T-helper 2 cell (primary cell): ENCODE measurements around the gene GNAQ.
A peak's percentile ranks its signal among the peaks of the same experiment; 100 is the strongest.
"Not testable (repeated sequence)": the region's sequence is repeated elsewhere in the genome, so short reads cannot be mapped to it uniquely, and the experiment has no call there.

Experiments used
- DNase-seq, 5 experiments: peaks; one replicate each; pipeline versions ENCODE4 v3.0.0 to v3.0.0-alpha.2; 2012 to 2022

The GNAQ gene

DNA sequence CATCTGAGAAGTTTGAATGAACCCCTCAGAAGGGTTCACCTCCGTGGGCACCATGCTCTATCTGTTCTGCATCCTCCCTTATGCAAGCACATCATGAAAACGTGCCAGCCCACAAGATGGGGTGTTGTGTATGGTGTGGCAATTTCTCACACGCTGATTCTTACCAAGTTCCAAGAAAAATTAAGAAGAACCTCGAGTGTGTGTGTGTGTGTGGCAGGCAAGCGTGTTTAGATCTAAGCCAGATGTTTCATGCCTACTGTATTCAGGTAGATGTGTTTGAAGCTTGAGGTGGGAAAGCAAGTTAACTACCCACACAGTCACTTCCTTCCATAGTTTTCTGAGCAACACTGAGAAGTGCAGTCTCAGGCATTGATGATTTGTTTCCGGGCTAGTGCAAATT lies 305.8 kb downstream of the GNAQ start:
- DNase-seq, result peak in 1 of 5 experiments; percentile 66

GRCh38 chr9:77725046-77725694 lies 306.4 kb downstream of the GNAQ start:
- DNase-seq, result peak in 1 of 5 experiments; percentile 25

- not testable (repeated sequence) for DNase-seq
Observed at GRCh38 chr9:77721156-77721555, 310.5 kb downstream of the GNAQ start.

GRCh38 chr9:77719321-77719720 lies 312.3 kb downstream of the GNAQ start:
- no peak for DNase-seq

- DNase-seq, result not testable (repeated sequence)
Observed at GRCh38 chr9:77718298-77718640, 313.3 kb downstream of the GNAQ start.

DNA sequence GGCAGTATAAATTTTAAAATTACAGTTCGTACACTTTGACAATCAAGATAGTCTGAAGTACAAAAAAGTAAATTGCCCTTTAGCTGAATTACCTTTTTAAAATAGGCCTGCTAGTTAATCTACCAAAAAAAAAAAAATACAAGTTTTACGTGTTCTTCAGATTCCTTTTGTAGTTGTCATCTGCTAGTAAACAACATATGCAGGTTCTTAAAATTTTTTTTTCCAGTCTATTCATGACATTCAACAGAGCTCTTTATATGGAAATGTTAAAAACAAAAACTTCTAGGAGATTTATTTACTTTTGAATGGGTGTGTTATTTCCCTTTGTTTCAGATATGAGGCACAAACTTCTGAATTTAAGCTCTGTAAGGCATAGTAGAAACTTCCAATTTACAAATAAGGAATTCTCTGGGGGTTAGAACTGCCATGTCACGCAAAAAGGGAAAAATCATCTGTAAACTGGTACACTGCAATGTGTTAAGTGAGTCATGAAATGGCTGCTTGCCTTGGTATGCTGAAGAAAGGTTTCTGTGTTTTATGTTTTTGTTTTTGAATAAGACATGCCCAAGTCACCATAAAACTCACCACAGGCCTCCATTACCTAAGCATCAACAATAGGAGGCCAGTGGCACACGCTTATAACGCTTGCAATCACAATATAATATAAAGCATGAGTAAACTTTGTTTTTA lies 313.9 kb downstream of the GNAQ start:
- not testable (repeated sequence) for DNase-seq

GRCh38 chr9:77714077-77714549 lies 317.5 kb downstream of the GNAQ start:
- no peak for DNase-seq

DNA sequence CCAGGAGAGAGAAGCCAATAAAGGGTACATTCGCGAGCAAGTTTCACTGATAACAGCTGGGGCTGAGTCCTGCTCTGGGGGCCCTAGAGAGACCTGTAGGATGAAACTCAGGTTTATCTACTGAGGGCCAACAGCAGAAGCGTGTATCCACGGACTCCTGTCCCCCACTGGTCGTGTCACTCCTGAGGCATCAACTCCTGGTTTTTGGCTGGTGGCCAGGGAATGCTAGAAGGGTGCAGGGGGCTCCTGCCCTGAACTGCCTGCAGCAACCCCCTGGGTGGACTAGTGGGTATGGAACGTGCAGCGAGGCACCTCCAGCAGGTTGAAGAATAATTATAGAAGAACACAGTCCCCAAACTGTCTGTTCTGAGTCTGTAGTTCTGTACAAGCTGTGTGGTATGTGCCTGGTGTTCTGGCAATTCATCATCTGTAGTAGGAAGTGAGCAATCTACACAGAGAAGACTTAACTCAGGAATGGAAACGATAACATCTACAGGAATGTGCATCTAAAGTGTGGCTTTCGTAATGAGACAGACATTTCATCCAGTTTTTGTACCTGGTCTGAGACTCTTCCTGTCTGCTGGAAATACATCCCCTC lies 319.0 kb downstream of the GNAQ start:
- no peak for DNase-seq

DNA sequence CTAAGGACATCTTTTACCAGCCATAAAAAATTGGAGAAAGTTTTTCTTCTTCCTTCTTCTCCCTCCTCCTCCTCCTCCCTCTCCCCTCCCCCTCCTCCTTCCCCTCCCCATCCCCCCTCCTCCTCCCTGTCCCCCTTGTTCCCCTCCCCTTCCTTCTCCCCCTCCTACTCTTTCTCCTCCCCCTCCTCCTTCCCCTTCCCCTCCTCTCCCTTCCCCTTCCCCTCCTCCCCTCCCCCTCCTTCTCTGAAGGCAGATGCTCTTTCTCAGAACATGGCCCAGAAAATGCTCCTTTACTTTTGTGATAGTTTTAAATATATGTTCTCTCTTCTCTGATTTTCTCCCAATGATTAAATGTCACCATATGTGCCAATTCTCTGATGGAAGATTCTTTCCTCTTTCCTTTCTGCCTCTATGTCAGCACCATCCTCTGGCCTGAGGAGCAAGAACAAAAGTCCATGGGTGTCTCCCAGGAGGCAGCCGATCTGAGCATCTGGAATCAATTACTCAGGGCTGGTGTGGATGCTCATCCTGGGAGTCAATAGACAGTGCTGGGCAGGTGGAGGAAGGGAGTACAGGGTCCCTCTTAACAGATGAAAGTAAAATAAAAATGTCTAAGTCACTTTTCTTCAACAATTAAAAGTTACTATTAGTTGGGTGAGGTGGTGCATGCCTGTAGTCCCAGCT lies 320.5 kb downstream of the GNAQ start:
- DNase-seq, result no peak

DNA sequence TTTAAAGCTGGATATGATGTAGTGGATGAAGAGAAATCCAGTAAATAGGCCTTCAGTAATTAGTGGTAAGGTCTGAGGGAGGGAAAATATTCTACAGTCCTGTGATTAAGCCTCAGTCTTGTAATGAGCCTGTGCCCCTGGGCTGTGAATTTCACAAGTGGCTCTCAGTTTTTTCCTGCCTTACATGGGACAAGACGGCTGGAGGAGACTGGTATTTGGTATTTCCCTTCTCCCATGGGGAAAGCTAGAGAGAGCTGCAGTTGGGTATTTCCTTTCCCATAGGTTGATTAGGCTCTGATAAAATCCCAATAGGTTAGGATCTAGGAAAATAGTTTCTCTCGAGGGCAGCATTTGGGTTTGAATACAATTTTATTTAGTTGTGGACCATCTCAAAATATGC lies 321.3 kb downstream of the GNAQ start:
- no peak for DNase-seq

DNA sequence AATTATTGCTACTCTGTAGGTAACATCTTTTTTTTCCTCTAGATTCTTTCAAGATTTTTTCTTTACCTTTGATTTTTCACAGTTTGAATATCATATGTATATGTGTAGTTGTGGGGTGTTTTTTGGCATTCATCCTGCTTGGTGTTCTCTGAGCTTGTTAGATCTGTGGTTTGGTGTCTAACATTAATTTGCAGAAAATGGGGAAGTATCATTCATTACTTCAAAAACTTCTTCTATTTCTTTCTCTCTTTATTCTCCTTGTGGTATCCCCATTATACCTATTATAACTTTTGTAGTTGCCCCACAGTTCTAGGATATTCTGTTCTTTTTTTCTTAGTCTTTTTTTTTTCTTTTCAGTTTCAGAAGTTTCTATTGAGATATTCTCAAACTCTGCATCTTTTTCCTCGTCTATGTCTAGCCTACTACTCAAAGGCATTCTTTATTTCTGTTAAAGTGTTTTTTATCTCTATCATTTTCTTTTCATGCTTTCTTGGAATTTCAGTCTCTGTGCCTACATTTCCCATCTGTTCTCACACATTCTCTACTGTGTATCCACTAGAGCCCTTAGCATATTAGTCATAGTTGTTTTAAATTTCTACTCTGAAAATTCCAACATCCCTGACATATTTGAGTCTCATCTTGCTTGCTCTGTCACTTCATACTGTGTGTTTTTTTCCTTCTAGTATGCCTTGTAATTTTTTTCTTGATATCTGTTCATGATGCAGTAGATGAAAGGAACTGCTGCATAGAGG lies 323.4 kb downstream of the GNAQ start:
- DNase-seq, result no peak

DNA sequence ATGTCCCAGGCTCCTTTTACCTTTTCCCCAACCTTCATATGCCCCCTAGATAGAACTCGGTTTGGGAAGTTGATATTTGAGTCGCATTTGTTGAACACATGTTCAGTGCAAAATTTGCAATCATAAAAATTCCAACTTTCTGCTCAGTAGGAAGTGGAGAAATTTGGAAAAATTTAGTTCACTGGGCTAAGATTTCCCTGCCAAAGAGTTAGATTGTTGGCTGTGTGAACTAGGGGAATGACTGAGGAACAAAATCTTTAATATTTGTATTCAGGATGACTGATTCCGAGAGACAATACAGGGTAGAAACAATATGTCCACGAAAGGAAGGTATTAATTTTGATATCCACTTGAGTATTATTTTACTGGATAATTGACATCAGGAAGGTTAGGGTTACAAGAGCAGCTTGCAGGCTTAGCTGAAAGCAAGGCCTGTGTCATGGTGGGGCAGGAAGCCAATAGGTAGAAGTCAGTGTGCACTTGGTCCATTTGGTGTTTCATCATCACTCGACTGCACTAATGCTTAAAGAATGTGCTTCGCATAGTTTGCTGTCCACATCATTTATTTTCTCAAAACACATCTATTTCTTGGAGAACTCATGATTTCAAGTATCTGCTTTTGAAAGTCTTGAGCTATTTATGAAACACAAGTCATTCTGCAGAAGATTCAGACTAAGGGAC lies 324.1 kb downstream of the GNAQ start:
- no peak for DNase-seq

- no peak for DNase-seq
Observed at GRCh38 chr9:77705636-77706035, 326.0 kb downstream of the GNAQ start.

- not testable (repeated sequence) for DNase-seq
Observed at GRCh38 chr9:77702521-77703390, 328.9 kb downstream of the GNAQ start.

DNA sequence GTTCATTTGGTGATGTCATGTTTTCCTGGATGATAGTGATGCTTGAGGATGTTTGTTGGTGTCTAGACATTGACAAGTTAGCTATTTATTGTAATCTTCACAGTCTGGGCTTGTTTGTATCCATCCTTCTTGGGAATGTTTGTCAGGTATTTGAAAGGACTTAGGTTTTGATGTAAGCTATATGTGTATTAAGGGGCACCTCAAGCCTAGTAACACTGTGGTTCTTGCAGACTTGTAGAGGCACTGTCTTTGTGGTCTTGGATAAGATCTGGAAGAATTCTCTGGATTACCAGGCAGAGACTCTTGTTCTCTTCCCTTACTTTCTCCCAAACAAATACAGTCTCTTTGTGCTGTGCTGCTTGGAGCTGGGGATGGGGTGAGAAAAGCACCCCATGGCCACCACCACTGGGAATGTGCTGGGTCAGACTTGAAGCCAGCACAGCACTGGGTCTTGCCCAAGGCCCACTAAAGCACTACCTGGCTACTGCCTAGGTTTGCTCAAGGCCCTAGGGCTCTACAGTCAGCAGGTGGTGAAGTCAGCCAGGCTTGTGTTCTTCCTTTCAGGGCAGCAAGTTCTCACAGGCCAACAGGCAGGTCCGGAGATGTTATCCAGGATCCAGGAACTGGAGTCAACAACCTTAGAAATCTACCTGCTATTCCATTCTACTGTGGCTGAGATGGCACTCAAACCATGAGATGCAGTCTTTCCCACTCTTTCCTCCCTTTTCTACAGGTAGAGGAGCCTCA lies 334.2 kb downstream of the GNAQ start:
- no peak for DNase-seq

DNA sequence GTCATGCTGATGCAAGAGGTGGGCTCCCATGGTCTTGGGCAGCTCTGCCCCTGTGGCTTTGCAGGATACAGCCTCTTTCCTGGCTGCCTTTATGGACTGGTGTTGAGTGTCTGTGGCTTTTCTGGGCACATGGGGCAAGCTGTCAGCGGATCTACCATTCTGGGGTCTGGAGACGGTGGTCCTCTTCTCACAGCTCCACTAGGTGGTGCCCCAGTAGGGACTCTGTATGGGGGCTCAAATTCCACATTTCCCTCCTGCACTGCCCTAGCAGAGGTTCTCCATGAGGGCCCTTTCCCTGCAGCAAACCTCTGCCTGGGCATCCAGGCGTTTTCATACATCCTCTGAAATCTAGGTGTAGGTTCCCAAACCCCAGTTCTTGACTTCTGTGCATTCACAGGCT lies 340.9 kb downstream of the GNAQ start:
- DNase-seq, result not testable (repeated sequence)

- DNase-seq, result not testable (repeated sequence)
Observed at GRCh38 chr9:77690119-77690518, 341.5 kb downstream of the GNAQ start.

- DNase-seq, result not testable (repeated sequence)
Observed at GRCh38 chr9:77687737-77688136, 343.9 kb downstream of the GNAQ start.

GRCh38 chr9:77680581-77680980 lies 351.0 kb downstream of the GNAQ start:
- DNase-seq, result no peak

DNA sequence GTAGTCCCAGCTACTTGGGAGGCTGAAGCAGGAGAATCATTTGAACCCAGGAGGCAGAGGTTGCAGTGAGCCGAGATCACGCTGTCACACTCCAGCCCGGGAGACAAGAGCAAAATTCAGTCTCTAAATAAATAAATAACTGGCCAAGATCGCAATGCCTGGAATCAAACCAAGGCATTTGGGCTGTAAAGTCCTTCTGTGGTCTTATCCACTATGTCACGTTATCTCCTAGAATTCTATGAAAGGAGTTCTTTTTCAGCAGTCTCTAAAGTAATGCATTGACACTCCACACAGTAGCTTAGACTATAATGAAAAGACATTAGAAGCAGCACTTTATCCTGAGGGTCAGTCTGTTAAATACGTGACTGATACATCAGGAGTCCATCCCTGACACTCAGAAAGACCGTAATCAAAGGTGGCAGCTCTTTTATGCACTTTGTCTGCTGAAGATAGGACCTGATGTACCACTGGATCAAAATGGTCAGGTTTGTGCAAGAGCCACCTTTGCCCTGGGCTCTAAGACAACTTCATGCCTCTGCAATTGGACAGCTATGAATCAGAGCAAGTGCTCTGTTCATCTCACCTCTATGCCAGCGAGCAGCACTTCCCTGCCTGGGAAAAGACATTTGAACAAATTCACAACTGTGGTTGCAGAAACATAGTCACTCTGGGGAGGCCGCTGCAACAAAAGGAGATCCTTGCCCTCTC lies 351.8 kb downstream of the GNAQ start:
- DNase-seq, result no peak
